Astrocyte (in vitro differentiated cells and primary cell): ENCODE measurements around the gene SMIM35. TPM values are rescaled to one million over a fixed set of nuclear protein-coding genes. Genes with fewer than 3 reads are reported as not detected.

ENCODE experiments used
- DNase-seq: peaks from one replicate; pipeline ENCODE4 v3.0.0-alpha.2; 2010; ENCODE audit warnings: low read depth
- FAIRE-seq: peaks from 2 replicates; lab custom pipeline; 2011; peaks lifted over from hg19 to GRCh38; lab: Jason Lieb, UNC
- H2AFZ ChIP-seq: 2 replicates; pipeline ENCODE4 v1.6.0; 2012; ENCODE audit warnings: low read depth, low read length, inconsistent platforms
- H3K27ac ChIP-seq: 2 replicates; pipeline ENCODE4 v1.5.1; 2011; ENCODE audit warnings: low read depth, low read length, inconsistent platforms
- H3K27me3 ChIP-seq: 2 replicates; pipeline ENCODE4 v1.6.0; 2011; ENCODE audit warnings: low read length, inconsistent platforms; ENCODE audit not compliant: insufficient read depth
- H3K36me3 ChIP-seq: 2 replicates; pipeline ENCODE4 v1.5.1; 2011; ENCODE audit warnings: low read length, inconsistent platforms; ENCODE audit not compliant: insufficient read depth
- H3K4me1 ChIP-seq: 2 replicates; pipeline ENCODE4 v1.5.1; 2011; ENCODE audit warnings: low read length, inconsistent platforms; ENCODE audit not compliant: insufficient read depth
- H3K4me2 ChIP-seq: 2 replicates; pipeline ENCODE4 v1.6.0; 2012; ENCODE audit warnings: low read length, inconsistent platforms
- H3K4me3 ChIP-seq: 2 replicates; pipeline ENCODE4 v1.5.1; 2011; ENCODE audit warnings: low read depth, mild to moderate bottlenecking, low read length, inconsistent platforms; ENCODE audit not compliant: insufficient read depth
- H3K79me2 ChIP-seq: 2 replicates; pipeline ENCODE4 v1.6.0; 2012; ENCODE audit warnings: mild to moderate bottlenecking, low read length, inconsistent platforms; ENCODE audit not compliant: insufficient read depth
- H3K9ac ChIP-seq: 2 replicates; pipeline ENCODE4 v1.6.0; 2012; ENCODE audit warnings: mild to moderate bottlenecking, low read length, inconsistent platforms
- H3K9me3 ChIP-seq: 2 replicates; pipeline ENCODE4 v1.5.1; 2012; ENCODE audit warnings: low read depth, mild to moderate bottlenecking, low read length, inconsistent platforms; ENCODE audit not compliant: insufficient read depth
- H4K20me1 ChIP-seq: 2 replicates; pipeline ENCODE4 v1.6.0; 2012; ENCODE audit warnings: low read length, inconsistent platforms; ENCODE audit not compliant: insufficient read depth
- H3K27ac Mint-ChIP-seq: one replicate; pipeline ENCODE4 v1.8.0; 2021; ENCODE audit warnings: mild to moderate bottlenecking, mixed read lengths; ENCODE audit not compliant: unreplicated experiment
- H3K27me3 Mint-ChIP-seq: one replicate; pipeline ENCODE4 v1.8.0; 2021; ENCODE audit warnings: low read depth, mixed read lengths; ENCODE audit not compliant: unreplicated experiment
- H3K36me3 Mint-ChIP-seq: one replicate; pipeline ENCODE4 v1.8.0; 2021; ENCODE audit warnings: low read depth, mixed read lengths; ENCODE audit not compliant: unreplicated experiment
- H3K4me1 Mint-ChIP-seq: one replicate; pipeline ENCODE4 v1.8.0; 2021; ENCODE audit warnings: low read depth, mixed read lengths; ENCODE audit not compliant: unreplicated experiment
- H3K4me3 Mint-ChIP-seq: one replicate; pipeline ENCODE4 v1.8.0; 2021; ENCODE audit warnings: mild to moderate bottlenecking, moderate library complexity, mixed read lengths; ENCODE audit not compliant: unreplicated experiment
- H3K9me3 Mint-ChIP-seq: one replicate; pipeline ENCODE4 v1.8.0; 2021; ENCODE audit warnings: mild to moderate bottlenecking, mixed read lengths; ENCODE audit not compliant: unreplicated experiment
- CTCF ChIP-seq: IDR thresholded peaks from 2 replicates; pipeline ENCODE4 v1.5.1; 2011; ENCODE audit warnings: low read depth, mild to moderate bottlenecking, inconsistent platforms, low read length, moderate library complexity; ENCODE audit not compliant: insufficient read depth
- EZH2 ChIP-seq: IDR thresholded peaks from 2 replicates; pipeline ENCODE4 v1.6.1; 2012; ENCODE audit warnings: mild to moderate bottlenecking, low read length, inconsistent platforms; ENCODE audit not compliant: insufficient read depth
- total RNA-seq: library from RNA; stranded (reverse); gene quantifications from 2 replicates; pipeline ENCODE4 v1.2.1, GENCODE V29; 2021

The SMIM35 gene
- total RNA-seq, 1 donor from 2014 or later: not detected

GRCh38 chr11:118106789-118107335, 20.1 kb upstream of the SMIM35 start:
- no peak for DNase-seq
- peaks cover 6% of the 10 kb centered on the region for H3K9me3 Mint-ChIP-seq

GRCh38 chr11:118105657-118106305, 19.0 kb upstream of the SMIM35 start:
- no peaks in the 10 kb centered on the region for H3K36me3 ChIP-seq
- no peaks in the 10 kb centered on the region for H3K4me1 ChIP-seq
- H3K27me3 ChIP-seq: no peaks in the 10 kb centered on the region
- Mint-ChIP-seq H3K9me3 (peaks cover 6% of the 10 kb centered on the region), H3K4me1 (peaks cover 7% of the 10 kb centered on the region), H3K36me3 (peaks cover 1% of the 10 kb centered on the region), H3K27ac (peak overlapping the region; percentile 53), H3K27me3 (peaks cover 28% of the 10 kb centered on the region), H3K4me3 (no peak overlapping the region)
- H3K4me3 ChIP-seq: no peak overlapping the region
- H3K4me2 ChIP-seq: no peak overlapping the region
- no peak overlapping the region for H3K27ac ChIP-seq
- H2AFZ ChIP-seq: no peak overlapping the region
- no peaks in the 10 kb centered on the region for H3K9me3 ChIP-seq
- H3K79me2 ChIP-seq: no peaks in the 10 kb centered on the region
- FAIRE-seq: no peak
- no peak for DNase-seq
- TF ChIP-seq EZH2 (no peak), CTCF (no peak)
- no peaks in the 10 kb centered on the region for H4K20me1 ChIP-seq
- H3K9ac ChIP-seq: no peak overlapping the region

More at GRCh38 chr11:118106789-118107335, 20.1 kb upstream of the SMIM35 start:
- Mint-ChIP-seq H3K4me3 (no peak overlapping the region), H3K4me1 (peaks cover 7% of the 10 kb centered on the region), H3K36me3 (peaks cover 1% of the 10 kb centered on the region), H3K27me3 (peaks cover 21% of the 10 kb centered on the region), H3K27ac (no peak overlapping the region)
- Histone ChIP-seq H3K4me2 (no peak overlapping the region), H3K36me3 (no peaks in the 10 kb centered on the region), H3K27me3 (no peaks in the 10 kb centered on the region), H3K4me1 (no peaks in the 10 kb centered on the region), H4K20me1 (no peaks in the 10 kb centered on the region), H3K27ac (no peak overlapping the region), H3K9ac (no peak overlapping the region), H3K9me3 (no peaks in the 10 kb centered on the region), H3K79me2 (no peaks in the 10 kb centered on the region), H3K4me3 (no peak overlapping the region), H2AFZ (no peak overlapping the region)
- no peak for FAIRE-seq
- no peak for TF ChIP-seq EZH2
- TF ChIP-seq CTCF: no peak

GRCh38 chr11:118104491-118104890, 17.7 kb upstream of the SMIM35 start:
- H3K36me3 Mint-ChIP-seq: peaks cover 1% of the 10 kb centered on the region
- peaks cover 7% of the 10 kb centered on the region for H3K4me1 Mint-ChIP-seq
- FAIRE-seq (no peak), DNase-seq (no peak)
- no peak overlapping the region for H3K27ac ChIP-seq
- H2AFZ ChIP-seq: no peak overlapping the region
- no peaks in the 10 kb centered on the region for H3K79me2 ChIP-seq
- H3K4me1 ChIP-seq: no peaks in the 10 kb centered on the region
- H3K27me3 ChIP-seq: no peaks in the 10 kb centered on the region
- no peak for TF ChIP-seq EZH2
- TF ChIP-seq CTCF: no peak
- H3K9ac ChIP-seq: no peak overlapping the region
- H3K27ac Mint-ChIP-seq: no peak overlapping the region
- no peak overlapping the region for H3K4me3 Mint-ChIP-seq
- no peaks in the 10 kb centered on the region for H3K36me3 ChIP-seq
- no peaks in the 10 kb centered on the region for H4K20me1 ChIP-seq
- H3K9me3 ChIP-seq: no peaks in the 10 kb centered on the region
- no peak overlapping the region for H3K4me3 ChIP-seq
- peaks cover 32% of the 10 kb centered on the region for H3K27me3 Mint-ChIP-seq
- H3K9me3 Mint-ChIP-seq: peaks cover 6% of the 10 kb centered on the region
- H3K4me2 ChIP-seq: no peak overlapping the region
